ENCODE results near the gene CYP4B1. TPM values are rescaled to one million over a fixed set of nuclear protein-coding genes. Genes with fewer than 3 reads are reported as not detected.

Gene CYP4B1
- total RNA-seq, 1 experiment from 2014 or later: 0.92 TPM

DNA sequence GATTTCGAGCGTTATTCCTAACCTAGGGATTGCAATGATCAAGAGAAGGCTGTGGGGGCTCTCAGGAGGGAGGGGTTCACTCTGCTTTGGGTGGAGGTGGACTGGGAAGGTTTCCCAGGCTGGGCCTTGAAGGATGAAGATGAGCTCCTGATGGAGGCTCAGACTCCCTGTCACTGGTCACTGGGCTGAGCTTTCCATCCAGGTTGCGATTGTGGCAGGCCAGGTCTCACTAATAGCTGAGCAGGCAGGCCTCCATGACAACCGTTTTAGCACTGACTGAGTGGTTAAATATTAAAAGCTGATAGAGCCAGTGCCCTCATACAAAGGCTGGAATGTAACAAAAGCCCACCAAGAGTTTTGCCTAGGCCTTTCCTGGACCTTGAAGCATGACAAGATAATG lies 43.7 kb upstream of the CYP4B1 start:
- DNase-seq: peak; percentile 27
- CTCF ChIA-PET: interaction anchor here (0.9 kb wide), 1 partner anchor 47 kb away, joined by 3 read pairs; no protein-coding TSS in a partner anchor
- no peaks in the 10 kb centered on the region for H3K9me3 Mint-ChIP-seq (ENCODE audit: low read depth, unreplicated experiment)
- peak overlapping the region; percentile 93 for H3K27ac Mint-ChIP-seq (ENCODE audit: unreplicated experiment)
- BruUV-seq (replicated peaks): TSS peak; percentile 97
- intact Hi-C loops (cut with micrococcal nuclease; ENCODE audit: unreplicated experiment): loop anchor here (2.0 kb wide), 1 partner anchor 34 kb away; no protein-coding TSS in a partner anchor
- H3K27me3 Mint-ChIP-seq (ENCODE audit: unreplicated experiment): no peaks in the 10 kb centered on the region
- peak overlapping the region; percentile 41 for H3K4me3 Mint-ChIP-seq (ENCODE audit: low read depth, unreplicated experiment)
- peaks cover 85% of the 10 kb centered on the region for H3K4me1 Mint-ChIP-seq (ENCODE audit: low read depth, unreplicated experiment)
- TF ChIP-seq, protein P1, sequence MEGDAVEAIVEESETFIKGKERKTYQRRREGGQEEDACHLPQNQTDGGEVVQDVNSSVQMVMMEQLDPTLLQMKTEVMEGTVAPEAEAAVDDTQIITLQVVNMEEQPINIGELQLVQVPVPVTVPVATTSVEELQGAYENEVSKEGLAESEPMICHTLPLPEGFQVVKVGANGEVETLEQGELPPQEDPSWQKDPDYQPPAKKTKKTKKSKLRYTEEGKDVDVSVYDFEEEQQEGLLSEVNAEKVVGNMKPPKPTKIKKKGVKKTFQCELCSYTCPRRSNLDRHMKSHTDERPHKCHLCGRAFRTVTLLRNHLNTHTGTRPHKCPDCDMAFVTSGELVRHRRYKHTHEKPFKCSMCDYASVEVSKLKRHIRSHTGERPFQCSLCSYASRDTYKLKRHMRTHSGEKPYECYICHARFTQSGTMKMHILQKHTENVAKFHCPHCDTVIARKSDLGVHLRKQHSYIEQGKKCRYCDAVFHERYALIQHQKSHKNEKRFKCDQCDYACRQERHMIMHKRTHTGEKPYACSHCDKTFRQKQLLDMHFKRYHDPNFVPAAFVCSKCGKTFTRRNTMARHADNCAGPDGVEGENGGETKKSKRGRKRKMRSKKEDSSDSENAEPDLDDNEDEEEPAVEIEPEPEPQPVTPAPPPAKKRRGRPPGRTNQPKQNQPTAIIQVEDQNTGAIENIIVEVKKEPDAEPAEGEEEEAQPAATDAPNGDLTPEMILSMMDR (IDR thresholded peaks at IDR 0.05; ENCODE audit: unreplicated experiment): no peak
- H3K36me3 Mint-ChIP-seq (ENCODE audit: insufficient read depth, unreplicated experiment): peaks cover 33% of the 10 kb centered on the region

DNA sequence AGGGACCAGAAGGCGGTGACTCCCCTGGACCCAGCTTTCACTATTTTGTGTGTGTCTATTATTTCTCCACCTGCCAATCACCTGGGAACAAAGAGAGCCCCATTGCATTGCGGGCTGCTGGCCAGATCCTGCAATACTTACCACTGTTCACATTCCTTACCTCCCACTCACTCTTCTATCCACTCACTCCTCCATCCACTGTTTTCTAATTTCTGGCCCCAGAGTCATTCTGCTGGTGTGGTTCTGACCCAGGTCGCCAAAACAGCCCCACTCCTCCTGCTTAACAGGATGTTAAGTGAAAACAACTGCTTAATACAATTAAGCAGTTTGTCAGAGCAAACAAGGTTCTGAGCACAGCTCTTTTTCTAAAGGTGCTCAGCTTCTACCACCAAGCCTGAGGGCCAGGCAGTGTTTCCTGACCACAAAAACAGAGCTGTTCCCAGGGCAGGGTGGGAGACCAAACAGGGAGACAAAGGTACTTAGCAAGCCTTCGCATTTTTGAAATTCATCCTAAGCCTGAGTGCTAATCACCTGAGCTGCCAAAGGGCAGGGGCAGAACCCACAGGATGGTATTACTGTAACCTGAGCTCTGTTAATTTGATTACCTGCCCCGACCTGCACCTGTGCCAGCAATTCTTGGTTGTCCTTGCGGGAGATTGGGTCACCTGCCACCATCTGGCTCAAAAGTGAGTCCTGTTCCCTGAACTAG lies 41.4 kb upstream of the CYP4B1 start:
- Mint-ChIP-seq H3K4me1 (ENCODE audit: low read depth, unreplicated experiment) (peaks cover 91% of the 10 kb centered on the region), H3K27me3 (ENCODE audit: unreplicated experiment) (no peaks in the 10 kb centered on the region), H3K9me3 (ENCODE audit: low read depth, unreplicated experiment) (peaks cover 6% of the 10 kb centered on the region), H3K36me3 (ENCODE audit: insufficient read depth, unreplicated experiment) (peaks cover 33% of the 10 kb centered on the region), H3K27ac (ENCODE audit: unreplicated experiment) (peak overlapping the region; percentile 93), H3K4me3 (ENCODE audit: low read depth, unreplicated experiment) (peak overlapping the region; percentile 59)
- DNase-seq: peak; percentile 72
- BruUV-seq (replicated peaks): TSS peak; percentile 80
- CTCF ChIA-PET: interaction anchor here (0.7 to 0.9 kb wide), 3 partner anchors 10 to 49 kb away, joined by 3 to 5 read pairs (median 3); no protein-coding TSS in a partner anchor
- intact Hi-C loops (cut with micrococcal nuclease; ENCODE audit: unreplicated experiment): loop anchor here (2.0 kb wide), 1 partner anchor 99 kb away; no protein-coding TSS in a partner anchor
- TF ChIP-seq, protein P1 (IDR thresholded peaks at IDR 0.05; ENCODE audit: unreplicated experiment): no peak

DNA sequence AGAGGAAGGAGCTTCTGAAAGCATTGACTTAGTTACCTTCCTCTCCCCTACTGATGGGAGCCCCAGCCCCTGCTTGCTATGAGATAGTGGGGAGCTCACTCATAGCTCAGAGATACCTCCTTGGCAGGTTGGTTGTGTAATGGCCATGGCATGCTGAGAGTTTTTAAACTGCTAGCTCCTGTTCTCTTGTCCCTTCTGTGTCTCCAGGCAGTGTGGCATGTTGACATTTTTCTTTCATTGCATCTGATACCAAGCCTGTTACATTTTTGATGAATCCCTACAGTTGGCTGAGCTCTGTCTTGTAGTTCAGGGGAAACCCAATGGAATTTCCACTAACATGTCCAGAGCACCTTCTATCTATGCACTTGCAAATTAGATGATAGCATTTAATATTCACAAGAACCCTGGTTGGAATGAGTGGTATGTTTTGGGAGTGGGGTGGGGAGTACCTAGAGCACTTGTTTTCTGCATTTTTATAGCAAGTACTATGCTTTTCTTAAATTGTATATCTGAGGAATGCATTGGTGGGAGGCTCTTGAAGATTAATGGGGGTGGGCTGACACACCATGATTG lies 40.8 kb upstream of the CYP4B1 start:
- TF ChIP-seq, protein P1 (IDR thresholded peaks at IDR 0.05; ENCODE audit: unreplicated experiment): no peak
- intact Hi-C loops (cut with micrococcal nuclease; ENCODE audit: unreplicated experiment): loop anchor here (2.0 kb wide), 1 partner anchor 99 kb away; no protein-coding TSS in a partner anchor
- Mint-ChIP-seq H3K9me3 (ENCODE audit: low read depth, unreplicated experiment) (peaks cover 6% of the 10 kb centered on the region), H3K4me3 (ENCODE audit: low read depth, unreplicated experiment) (peak overlapping the region; percentile 59), H3K27ac (ENCODE audit: unreplicated experiment) (peak overlapping the region; percentile 93), H3K27me3 (ENCODE audit: unreplicated experiment) (no peaks in the 10 kb centered on the region), H3K4me1 (ENCODE audit: low read depth, unreplicated experiment) (peaks cover 85% of the 10 kb centered on the region), H3K36me3 (ENCODE audit: insufficient read depth, unreplicated experiment) (peaks cover 33% of the 10 kb centered on the region)
- no peak for DNase-seq
- CTCF ChIA-PET: interaction anchor here (0.9 kb wide), 2 partner anchors 10 to 46 kb away, joined by 3 to 5 read pairs; no protein-coding TSS in a partner anchor
- BruUV-seq (replicated peaks): no TSS peak

DNA sequence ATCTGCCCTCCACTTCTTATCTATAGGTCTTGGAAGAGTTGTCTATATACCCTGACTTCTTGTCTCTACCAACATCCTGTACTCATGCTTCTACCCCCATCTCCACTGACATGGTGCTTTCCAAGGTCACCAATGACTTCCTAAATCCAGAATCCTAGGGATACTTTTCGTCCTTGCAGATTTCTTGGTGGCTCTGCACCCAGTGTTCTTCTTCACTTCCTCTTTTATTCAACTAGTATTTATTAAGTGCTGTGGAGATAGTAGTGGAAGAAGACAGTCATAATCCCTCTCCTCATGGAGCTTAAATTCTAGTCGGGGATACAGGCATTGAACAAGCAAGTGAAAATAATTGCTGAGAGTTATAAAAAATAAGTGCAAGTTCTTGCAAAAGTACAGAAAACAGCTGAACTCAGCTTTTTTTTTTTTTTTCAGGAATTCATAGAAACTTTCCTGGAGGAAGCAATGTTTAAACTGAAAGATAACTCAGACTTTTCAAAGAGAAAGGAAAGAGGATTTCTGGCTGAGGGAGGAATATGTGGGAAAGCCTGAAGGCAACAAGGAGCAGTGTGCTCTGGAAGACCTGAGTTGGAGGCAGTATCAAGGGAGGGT lies 38.2 kb upstream of the CYP4B1 start:
- Mint-ChIP-seq H3K4me3 (ENCODE audit: low read depth, unreplicated experiment) (no peak overlapping the region), H3K27ac (ENCODE audit: unreplicated experiment) (peak overlapping the region; percentile 25), H3K27me3 (ENCODE audit: unreplicated experiment) (no peaks in the 10 kb centered on the region), H3K9me3 (ENCODE audit: low read depth, unreplicated experiment) (peaks cover 6% of the 10 kb centered on the region), H3K4me1 (ENCODE audit: low read depth, unreplicated experiment) (peaks cover 59% of the 10 kb centered on the region), H3K36me3 (ENCODE audit: insufficient read depth, unreplicated experiment) (peaks cover 23% of the 10 kb centered on the region)
- TF ChIP-seq, protein P1 (IDR thresholded peaks at IDR 0.05; ENCODE audit: unreplicated experiment): no peak
- CTCF ChIA-PET: no interaction called here
- no TSS peak for BruUV-seq (replicated peaks)
- intact Hi-C loops (cut with micrococcal nuclease; ENCODE audit: unreplicated experiment): no loop called here
- no peak for DNase-seq

Measured in Calu3 (cell line).